Loucy (cell line): ENCODE data around the gene PTS.

Source experiments
- H2AFZ ChIP-seq: fragments of 200-600 bp; sonication (generic); 2 replicates; pipeline ENCODE4 v1.6.0; 2016; ENCODE audit warnings: antibody characterized with exemption, mild to moderate bottlenecking, low read length, moderate library complexity
- H3F3A ChIP-seq: fragments of 200-600 bp; 2 replicates; pipeline ENCODE4 v1.6.0; 2016; ENCODE audit warnings: antibody characterized with exemption, low read depth, mild to moderate bottlenecking
- H3K27me3 ChIP-seq: fragments of 200-600 bp; sonication (generic); 2 replicates; pipeline ENCODE4 v1.6.1; 2014; ENCODE audit warnings: low read length, mild to moderate bottlenecking; ENCODE audit not compliant: insufficient read depth, poor library complexity, severe bottlenecking
- H3K36me3 ChIP-seq: fragments of 200-600 bp; sonication (generic); 2 replicates; pipeline ENCODE4 v1.6.1; 2016; ENCODE audit warnings: low read length; ENCODE audit not compliant: insufficient read depth
- H3K4me1 ChIP-seq: fragments of 200-600 bp; sonication (generic); 2 replicates; pipeline ENCODE4 v1.5.1; 2014; ENCODE audit warnings: low read length, mild to moderate bottlenecking; ENCODE audit not compliant: insufficient read depth, poor library complexity, severe bottlenecking
- H3K4me2 ChIP-seq: fragments of 200-600 bp; sonication (generic); 2 replicates; pipeline ENCODE4 v1.6.0; 2014; ENCODE audit warnings: antibody characterized with exemption, low read length, low read depth, mild to moderate bottlenecking; ENCODE audit not compliant: poor library complexity, severe bottlenecking
- H3K4me3 ChIP-seq: fragments of 200-600 bp; sonication (generic); 2 replicates; pipeline ENCODE4 v1.5.1; 2014; ENCODE audit warnings: low read length, mild to moderate bottlenecking, mixed read lengths; ENCODE audit not compliant: poor library complexity, severe bottlenecking
- H3K79me2 ChIP-seq: fragments of 200-600 bp; sonication (generic); 2 replicates; pipeline ENCODE4 v1.6.1; 2014; ENCODE audit warnings: low read length; ENCODE audit not compliant: insufficient read depth
- H3K9ac ChIP-seq: fragments of 200-600 bp; sonication (generic); 2 replicates; pipeline ENCODE4 v1.6.0; 2014; ENCODE audit warnings: mild to moderate bottlenecking, low read depth, low read length, moderate library complexity; ENCODE audit not compliant: poor library complexity, severe bottlenecking
- H3K9me2 ChIP-seq: fragments of 200-600 bp; sonication (generic); replicated peaks from 2 replicates; pipeline ENCODE4 v1.6.1; 2016; ENCODE audit warnings: low read depth, low read length, mixed read lengths
- H3K9me3 ChIP-seq: fragments of 200-600 bp; sonication (generic); 2 replicates; pipeline ENCODE4 v1.6.1; 2014; ENCODE audit warnings: mild to moderate bottlenecking, antibody characterized with exemption, low read length, low read depth; ENCODE audit not compliant: insufficient read depth
- H4K20me1 ChIP-seq: fragments of 200-600 bp; sonication (generic); 2 replicates; pipeline ENCODE4 v1.6.0; 2014; ENCODE audit warnings: antibody characterized with exemption, low read length, mild to moderate bottlenecking; ENCODE audit not compliant: insufficient read depth, poor library complexity, severe bottlenecking
- EZH2phosphoT487 ChIP-seq: fragments of 200-600 bp; IDR thresholded peaks from 2 replicates; pipeline ENCODE4 v1.6.1; 2018; ENCODE audit warnings: antibody characterized with exemption, mild to moderate bottlenecking, moderate library complexity, borderline replicate concordance
- TF ChIP-seq, protein P1 (sequence below): fragments of 200-600 bp; sonication (generic); conservative IDR thresholded peaks from 2 replicates; pipeline ENCODE4 v1.5.1; 2014; ENCODE audit warnings: mild to moderate bottlenecking, antibody characterized with exemption, low read length

PTS gene

GRCh38 chr11:112210890-112211289, 15.3 kb upstream of the PTS start:
- TF ChIP-seq EZH2phosphoT487: no peak
- TF ChIP-seq, protein P1, sequence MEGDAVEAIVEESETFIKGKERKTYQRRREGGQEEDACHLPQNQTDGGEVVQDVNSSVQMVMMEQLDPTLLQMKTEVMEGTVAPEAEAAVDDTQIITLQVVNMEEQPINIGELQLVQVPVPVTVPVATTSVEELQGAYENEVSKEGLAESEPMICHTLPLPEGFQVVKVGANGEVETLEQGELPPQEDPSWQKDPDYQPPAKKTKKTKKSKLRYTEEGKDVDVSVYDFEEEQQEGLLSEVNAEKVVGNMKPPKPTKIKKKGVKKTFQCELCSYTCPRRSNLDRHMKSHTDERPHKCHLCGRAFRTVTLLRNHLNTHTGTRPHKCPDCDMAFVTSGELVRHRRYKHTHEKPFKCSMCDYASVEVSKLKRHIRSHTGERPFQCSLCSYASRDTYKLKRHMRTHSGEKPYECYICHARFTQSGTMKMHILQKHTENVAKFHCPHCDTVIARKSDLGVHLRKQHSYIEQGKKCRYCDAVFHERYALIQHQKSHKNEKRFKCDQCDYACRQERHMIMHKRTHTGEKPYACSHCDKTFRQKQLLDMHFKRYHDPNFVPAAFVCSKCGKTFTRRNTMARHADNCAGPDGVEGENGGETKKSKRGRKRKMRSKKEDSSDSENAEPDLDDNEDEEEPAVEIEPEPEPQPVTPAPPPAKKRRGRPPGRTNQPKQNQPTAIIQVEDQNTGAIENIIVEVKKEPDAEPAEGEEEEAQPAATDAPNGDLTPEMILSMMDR: no peak
- Histone ChIP-seq H3K9ac (no peak overlapping the region), H3K79me2 (no peaks in the 10 kb centered on the region), H4K20me1 (no peaks in the 10 kb centered on the region), H3K9me3 (no peaks in the 10 kb centered on the region), H2AFZ (no peak overlapping the region), H3K9me2 (no peaks in the 10 kb centered on the region), H3K27me3 (no peaks in the 10 kb centered on the region), H3K36me3 (no peaks in the 10 kb centered on the region), H3F3A (no peaks in the 10 kb centered on the region), H3K4me3 (no peak overlapping the region), H3K4me1 (peaks cover 16% of the 10 kb centered on the region), H3K4me2 (peak overlapping the region; percentile 60)

GRCh38 chr11:112211536-112211935, 14.7 kb upstream of the PTS start:
- H3K79me2 ChIP-seq: no peaks in the 10 kb centered on the region
- TF ChIP-seq EZH2phosphoT487: no peak
- TF ChIP-seq, protein P1: no peak
- H3K9me3 ChIP-seq: no peaks in the 10 kb centered on the region
- no peaks in the 10 kb centered on the region for H3K27me3 ChIP-seq
- no peaks in the 10 kb centered on the region for H3F3A ChIP-seq
- H3K9ac ChIP-seq: no peak overlapping the region
- no peaks in the 10 kb centered on the region for H3K36me3 ChIP-seq
- no peak overlapping the region for H3K4me3 ChIP-seq
- H3K4me2 ChIP-seq: peak overlapping the region; percentile 60
- H2AFZ ChIP-seq: no peak overlapping the region
- H4K20me1 ChIP-seq: no peaks in the 10 kb centered on the region
- H3K4me1 ChIP-seq: peaks cover 16% of the 10 kb centered on the region
- no peaks in the 10 kb centered on the region for H3K9me2 ChIP-seq

- Histone ChIP-seq H3K27me3 (no peaks in the 10 kb centered on the region), H3K4me1 (peaks cover 16% of the 10 kb centered on the region), H3K9me3 (no peaks in the 10 kb centered on the region), H3K4me3 (no peak overlapping the region), H3F3A (no peaks in the 10 kb centered on the region), H4K20me1 (no peaks in the 10 kb centered on the region), H2AFZ (no peak overlapping the region), H3K79me2 (no peaks in the 10 kb centered on the region), H3K9ac (no peak overlapping the region), H3K9me2 (no peaks in the 10 kb centered on the region), H3K36me3 (no peaks in the 10 kb centered on the region), H3K4me2 (peak overlapping the region; percentile 60)
- TF ChIP-seq, protein P1: no peak
- TF ChIP-seq EZH2phosphoT487: no peak
Observed at GRCh38 chr11:112212290-112212689, 13.9 kb upstream of the PTS start.
